Right lung (tissue), 10 donors: ENCODE results near the gene LST1. TPM values are rescaled to one million over a fixed set of nuclear protein-coding genes. Genes with fewer than 3 reads are reported as not detected.
"Not testable (repeated sequence)": the region's sequence is repeated elsewhere in the genome, so short reads cannot be mapped to it uniquely, and the experiment has no call there.

ENCODE experiments used
- DNase-seq, 2 donors: peaks; one replicate each; pipeline ENCODE4 v3.0.0-alpha.2; 2013
- long read RNA-seq, 8 donors: transcript quantifications; one replicate each; lab custom pipeline, GENCODE V29; 2026
- polyA plus RNA-seq, 5 donors: library from polyadenylated mRNA; unstranded; fragments of 120-200 nt; gene quantifications; one replicate each; pipeline versions ENCODE4 v1.2.1 to v1.2.3, GENCODE V29; 2013; ENCODE audit warnings: inconsistent platforms in 1 of 5, low replicate concordance in 1 of 5; ENCODE audit not compliant: insufficient read length in 5 of 5, insufficient read depth in 1 of 5

The LST1 gene
- 1 to 10 TPM; 5.4 to 9.2 (median 6.6) TPM for polyA plus RNA-seq
- long read RNA-seq, donor 1, partial matches to known transcripts, result 0 of 6 reads
- long read RNA-seq, donor 1, other reads (novel, unspliced or antisense), result 0 of 6 reads
- long read RNA-seq, donor 2, result 0 reads
- long read RNA-seq, donor 3, partial matches to known transcripts, result 0 of 1 reads
- long read RNA-seq, donor 3, other reads (novel, unspliced or antisense), result 0 of 1 reads
- long read RNA-seq, donor 4, result 0 reads
- long read RNA-seq, donor 5, partial matches to known transcripts, result 0 of 1 reads
- long read RNA-seq, donor 5, other reads (novel, unspliced or antisense), result 0 of 1 reads
- long read RNA-seq, donor 6, partial matches to known transcripts, result 0 of 5 reads
- long read RNA-seq, donor 6, other reads (novel, unspliced or antisense), result 0 of 5 reads
- long read RNA-seq, donor 7, partial matches to known transcripts, result 0 of 3 reads
- long read RNA-seq, donor 7, other reads (novel, unspliced or antisense), result 0 of 3 reads
- long read RNA-seq, donor 8, partial matches to known transcripts, result 0 of 2 reads
- long read RNA-seq, donor 8, other reads (novel, unspliced or antisense), result 0 of 2 reads

GRCh38 chr6:31586008-31586407 lies at the start of gene LST1:
Gene LST1, plus strand, starts transcription at chr6:31586277. Its CDS starts 1,023 bp downstream, at chr6:31587300.
- no peak for DNase-seq

GRCh38 chr6:31538805-31539400 lies 47.2 kb upstream of the LST1 start:
- DNase-seq, result no peak

GRCh38 chr6:31540640-31541039 lies 45.4 kb upstream of the LST1 start:
- no peak for DNase-seq

DNA sequence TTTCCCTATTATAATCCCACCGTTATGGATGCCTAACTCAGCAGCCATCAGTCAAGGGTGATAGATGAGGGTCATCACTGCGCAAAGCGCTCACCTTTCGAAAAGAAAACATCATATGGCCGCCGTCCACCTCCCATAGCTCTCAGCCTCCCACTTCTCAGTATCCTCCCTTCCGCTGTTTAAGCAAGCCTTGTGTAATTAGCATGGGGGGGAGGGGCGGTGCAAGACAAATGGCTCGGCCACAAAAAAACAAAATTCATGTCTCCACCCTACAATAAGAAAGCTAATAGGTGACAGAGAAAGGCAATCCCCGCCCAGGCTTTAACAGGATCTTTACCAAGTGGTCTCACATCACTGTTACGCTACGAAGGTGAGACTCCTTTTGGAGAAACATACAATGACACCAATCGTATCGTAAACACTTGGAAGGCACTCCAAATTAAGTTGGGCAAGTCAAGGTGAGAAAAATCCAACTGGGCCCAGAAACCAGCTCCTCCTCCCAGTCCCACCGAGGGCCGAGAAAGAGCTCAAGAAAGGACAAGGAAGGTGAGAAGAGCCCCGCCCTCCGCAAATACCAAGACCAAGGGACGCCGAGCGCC lies 44.9 kb upstream of the LST1 start:
- peak; percentile 35 to 51 for DNase-seq

DNA sequence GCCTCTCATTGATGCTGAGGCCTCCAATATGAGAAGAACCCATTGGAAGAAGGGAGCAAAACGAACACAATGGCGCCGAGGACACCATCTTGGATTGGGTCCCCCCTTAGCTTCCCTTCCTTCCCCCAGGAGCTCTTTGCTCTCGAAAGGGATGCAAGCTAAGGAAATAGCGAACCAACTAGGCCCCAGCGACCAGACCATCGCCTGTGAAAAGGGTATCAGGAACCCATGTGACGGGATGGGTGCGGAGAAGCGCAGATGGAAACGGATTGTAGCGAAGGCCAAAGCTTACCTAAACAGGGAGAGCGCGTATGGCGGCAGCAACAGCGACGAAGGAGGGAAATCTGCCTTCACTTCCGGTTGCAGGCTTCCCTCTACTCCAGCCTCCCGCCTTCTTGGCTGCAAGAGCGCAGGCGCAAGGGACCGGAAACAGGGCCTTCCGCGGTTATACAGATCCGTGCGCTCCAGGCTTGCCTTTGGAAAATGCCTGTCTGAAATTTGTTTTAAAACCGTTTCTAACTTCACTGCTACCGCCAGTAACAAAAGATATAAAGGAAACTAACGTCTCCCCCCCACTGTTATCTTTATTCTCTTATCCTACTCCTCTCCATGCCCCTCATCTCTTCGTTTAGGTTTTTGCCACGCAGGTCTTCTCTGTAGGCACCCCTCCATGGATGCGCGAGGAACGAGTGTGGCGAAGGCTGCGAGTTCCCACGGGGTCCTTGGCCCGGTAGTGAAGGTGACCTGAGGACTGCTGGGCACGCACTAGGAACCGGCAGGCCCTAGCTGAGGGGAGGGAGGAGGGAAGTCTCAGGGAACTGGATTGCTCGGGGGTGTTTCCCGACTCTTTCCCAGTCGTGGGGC lies 44.2 kb upstream of the LST1 start, which contains the start of gene DDX39B:
TSS of gene DDX39B (minus strand) at position 346 of the 864 bp plus-strand sequence. CDS start 1,471 bp downstream, outside the sequence.
- peak; percentile 97 for DNase-seq

- DNase-seq, result no peak
These were observed 42.4 kb upstream of the LST1 start for GRCh38 chr6:31543639-31544038.

GRCh38 chr6:31544676-31545075 lies 41.4 kb upstream of the LST1 start:
- no peak for DNase-seq

GRCh38 chr6:31545291-31545690 lies 40.8 kb upstream of the LST1 start:
- DNase-seq, result no peak

DNA sequence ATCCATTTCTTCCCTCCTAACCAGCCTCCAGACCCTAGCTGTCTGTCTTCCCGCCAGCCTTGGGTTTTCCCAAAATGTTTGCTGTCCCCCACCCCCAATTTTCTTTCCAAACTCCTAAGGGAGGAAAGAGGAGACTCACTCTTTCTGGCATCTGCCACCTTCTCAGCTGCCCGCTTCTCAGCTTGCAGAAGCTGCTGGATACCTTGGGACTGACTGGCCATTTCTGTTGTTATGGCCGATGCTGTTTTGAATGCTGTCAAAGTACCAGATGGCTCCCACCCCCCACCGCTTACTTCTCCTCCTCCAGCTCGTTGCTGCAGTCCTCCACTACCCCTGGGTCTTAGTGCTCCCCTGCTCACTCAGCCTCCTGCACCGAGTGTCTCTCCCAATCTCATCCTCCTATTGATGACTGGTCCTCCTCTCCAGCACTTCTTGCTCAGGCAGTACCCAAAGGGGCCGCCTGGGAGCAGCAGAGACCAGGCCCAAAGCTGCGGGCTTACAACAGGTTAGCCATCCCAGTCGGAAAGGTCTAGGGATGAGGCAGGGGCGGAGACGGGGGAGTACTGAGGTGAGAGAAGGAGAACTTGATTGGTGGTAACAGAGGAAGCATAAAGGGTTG lies 39.6 kb upstream of the LST1 start, which contains the start of gene ATP6V1G2:
TSS of gene ATP6V1G2 (minus strand) at position 270 of the 619 bp plus-strand sequence. CDS start at position 221, 49 bp downstream.
- DNase-seq, result peak; percentile 74 to 84

DNA sequence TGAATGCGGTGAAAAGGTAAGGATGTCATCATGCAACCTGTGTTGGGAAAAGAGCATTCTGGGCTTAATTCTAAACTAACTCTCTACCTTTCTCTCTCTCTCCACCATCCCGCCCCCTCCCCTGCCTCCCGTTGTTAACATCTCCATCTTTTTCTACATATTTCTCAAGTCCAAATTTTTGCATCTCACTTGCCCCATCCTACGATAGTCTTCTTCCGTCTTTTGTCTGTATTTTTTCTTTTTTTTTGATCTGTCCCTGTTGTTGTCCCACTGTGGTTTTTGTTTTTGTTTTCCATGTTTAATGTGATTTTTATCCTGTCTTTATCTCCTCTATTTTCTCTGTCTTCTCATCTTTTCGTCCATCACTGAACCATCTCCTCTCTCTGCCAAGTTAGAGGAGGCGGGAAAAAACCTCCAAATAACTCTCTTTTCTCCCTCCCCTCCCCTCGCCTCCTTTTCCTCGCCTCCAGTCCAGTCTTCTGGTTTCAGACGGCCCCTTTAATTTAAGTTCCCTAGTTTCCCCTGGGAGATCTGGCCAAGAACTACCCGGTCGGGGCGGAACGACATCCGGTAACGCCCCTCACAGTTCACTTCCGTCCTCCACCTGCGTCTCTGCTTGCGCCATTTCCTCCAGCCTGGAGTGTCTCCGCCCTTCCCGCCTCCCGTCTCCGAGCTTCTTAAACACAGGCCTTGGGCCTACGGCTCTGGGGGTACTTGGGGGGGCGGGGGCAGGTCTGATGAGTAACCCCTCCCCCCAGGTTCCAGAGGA lies 38.9 kb upstream of the LST1 start, which contains the start of gene NFKBIL1:
TSS of gene NFKBIL1 (plus strand) at position 651 of the 769 bp plus-strand sequence. CDS start at position 738, 87 bp downstream.
- DNase-seq, result peak; percentile 95 to 97

GRCh38 chr6:31547727-31548543 lies 38.1 kb upstream of the LST1 start:
- no peak for DNase-seq

DNA sequence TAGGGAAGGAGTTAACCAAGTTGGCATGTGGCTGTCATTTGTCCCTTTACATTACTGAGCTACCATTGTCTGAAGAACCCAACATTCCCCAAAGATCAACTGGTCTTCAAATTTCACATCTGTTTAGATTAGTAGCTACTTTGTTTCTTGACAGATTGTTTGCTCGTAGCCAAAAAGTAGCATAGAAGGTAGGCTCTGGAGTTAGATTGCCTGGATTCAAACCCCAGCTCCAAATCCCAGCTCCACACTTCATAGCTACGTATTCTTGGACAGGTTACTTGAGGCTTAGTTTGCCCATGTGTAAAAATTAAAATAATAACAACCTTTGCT lies 37.6 kb upstream of the LST1 start:
- DNase-seq, result no peak

DNA sequence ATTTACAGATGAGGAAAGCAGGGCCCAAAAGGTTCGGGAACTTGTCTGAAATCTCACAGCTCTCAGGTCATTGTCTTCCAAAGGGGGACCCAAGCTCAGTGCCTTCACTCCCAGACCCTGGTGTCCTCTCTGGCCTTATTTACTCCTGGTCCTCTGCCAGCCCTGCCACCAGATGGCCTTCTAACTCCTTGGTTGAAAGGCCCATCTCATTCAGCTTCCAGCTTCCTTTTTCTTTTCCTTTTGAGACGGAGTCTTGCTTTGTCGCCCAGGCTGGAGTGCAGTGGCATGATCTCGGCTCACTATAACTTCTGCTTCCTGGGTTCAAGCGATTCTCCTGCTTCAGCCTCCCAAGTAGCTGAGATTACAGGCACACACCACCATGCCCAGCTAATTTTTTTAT lies 34.7 kb upstream of the LST1 start:
- not testable (repeated sequence) for DNase-seq

DNA sequence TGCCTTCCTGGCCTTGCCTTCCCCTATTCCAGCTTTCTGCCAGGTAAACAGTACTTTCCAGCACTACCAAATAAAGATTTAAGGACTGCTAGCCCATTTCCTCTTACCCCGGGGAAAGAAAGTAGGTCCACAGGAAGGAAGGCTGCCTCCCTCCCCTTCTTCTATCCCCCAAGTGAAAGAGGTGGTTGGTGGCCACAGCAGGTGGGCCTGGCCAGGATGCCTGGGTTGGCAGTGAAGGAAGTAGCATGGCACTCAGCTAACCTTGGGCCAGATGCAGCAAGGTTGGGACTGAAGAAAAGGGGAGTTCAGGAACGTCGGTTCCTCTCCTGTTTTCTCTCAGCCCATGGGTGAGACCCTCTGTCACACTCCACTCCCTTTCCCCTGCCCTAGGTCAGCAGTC lies 29.8 kb upstream of the LST1 start:
- DNase-seq, result no peak

DNA sequence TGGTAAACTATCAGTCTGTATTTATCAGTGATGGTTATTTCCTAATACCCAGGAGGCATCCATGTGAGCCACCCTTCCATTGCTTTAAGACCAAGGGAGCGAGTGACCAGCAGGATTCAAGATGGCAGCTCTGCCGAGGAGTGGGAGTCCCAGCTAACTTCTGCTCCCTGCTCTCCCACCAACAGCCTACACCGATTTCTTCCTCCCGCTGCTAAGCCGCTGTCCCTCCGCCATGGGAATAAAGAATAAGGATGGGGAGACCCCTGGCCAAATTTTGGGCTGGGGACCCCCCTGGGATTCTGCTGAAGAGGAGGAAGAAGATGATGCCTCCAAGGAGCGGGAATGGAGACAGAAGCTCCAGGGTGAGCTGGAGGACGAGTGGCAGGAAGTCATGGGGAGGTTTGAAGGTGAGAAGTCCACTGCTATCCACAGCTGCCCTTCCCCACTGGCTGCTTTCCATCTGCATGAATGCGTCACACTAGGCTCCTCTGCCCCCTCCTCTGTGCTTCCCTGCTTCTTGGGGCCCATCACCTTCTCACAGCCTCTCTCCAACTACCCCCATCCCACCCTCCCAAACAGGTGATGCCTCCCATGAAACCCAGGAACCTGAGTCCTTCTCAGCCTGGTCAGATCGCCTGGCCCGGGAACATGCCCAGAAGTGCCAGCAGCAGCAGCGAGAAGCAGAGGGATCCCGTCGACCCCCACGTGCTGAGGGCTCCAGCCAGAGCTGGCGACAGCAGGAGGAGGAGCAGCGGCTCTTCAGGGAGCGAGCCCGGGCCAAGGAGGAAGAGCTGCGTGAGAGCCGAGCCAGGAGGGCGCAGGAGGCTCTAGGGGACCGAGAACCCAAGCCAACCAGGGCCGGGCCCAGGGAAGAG lies 28.4 kb upstream of the LST1 start:
- DNase-seq, result no peak

DNA sequence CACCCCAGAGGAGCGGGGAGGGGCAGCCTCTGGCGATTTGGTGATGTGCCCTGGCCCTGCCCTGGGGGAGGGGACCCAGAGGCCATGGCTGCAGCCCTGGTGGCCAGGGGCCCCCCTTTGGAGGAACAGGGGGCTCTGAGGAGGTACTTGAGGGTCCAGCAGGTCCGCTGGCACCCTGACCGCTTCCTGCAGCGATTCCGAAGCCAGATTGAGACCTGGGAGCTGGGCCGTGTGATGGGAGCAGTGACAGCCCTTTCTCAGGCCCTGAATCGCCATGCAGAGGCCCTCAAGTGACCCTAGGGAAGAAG lies 27.8 kb upstream of the LST1 start:
- no peak for DNase-seq

GRCh38 chr6:31558631-31559500 lies 27.2 kb upstream of the LST1 start:
- DNase-seq, result no peak
